Heart left ventricle (tissue), 16 donors: ENCODE results near the gene PGS1. TPM values are rescaled to one million over a fixed set of nuclear protein-coding genes. Genes with fewer than 3 reads are reported as not detected.

Experiments used
- ATAC-seq, 4 donors: fragments of 200-7000 bp; cut with Tn5 transposase; one replicate each; pipeline ENCODE4 v1.9.1; 2020 to 2022; ENCODE audit warnings: moderate library complexity in 4 of 4, mild to moderate bottlenecking in 3 of 4, moderate number of reproducible peaks in 1 of 4
- DNase-seq, 5 donors: peaks; one replicate each; pipeline ENCODE4 v3.0.0-alpha.2; 2020
- H3K27ac ChIP-seq, 12 donors: fragments of 200-600 bp; sonication (generic) in 4 of 12; one replicate each; pipeline versions ENCODE4 v1.5.0 to v1.8.0; 2016 to 2022; ENCODE audit warnings: mild to moderate bottlenecking in 2 of 12
- H3K27me3 ChIP-seq, 9 donors: fragments of 200-600 bp; sonication (generic) in 2 of 9; one replicate each; pipeline versions ENCODE4 v1.5.1 to v1.8.0; 2016 to 2022; ENCODE audit warnings: mild to moderate bottlenecking in 3 of 9
- H3K36me3 ChIP-seq, 9 donors: fragments of 200-600 bp; sonication (generic) in 2 of 9; one replicate each; pipeline versions ENCODE4 v1.5.0 to v1.8.0; 2018 to 2022; ENCODE audit warnings: mild to moderate bottlenecking in 2 of 9
- H3K4me1 ChIP-seq, 12 donors: fragments of 200-600 bp; sonication (generic) in 4 of 12; one replicate each; pipeline versions ENCODE4 v1.5.0 to v1.8.0; 2016 to 2022; ENCODE audit warnings: mild to moderate bottlenecking in 3 of 12
- H3K4me3 ChIP-seq, 12 donors: fragments of 200-600 bp; sonication (generic) in 4 of 12; one replicate each; pipeline versions ENCODE4 v1.5.0 to v1.8.0; 2017 to 2022; ENCODE audit warnings: mild to moderate bottlenecking in 9 of 12, moderate library complexity in 4 of 12
- H3K9me3 ChIP-seq, 12 donors: fragments of 200-600 bp; sonication (generic) in 4 of 12; one replicate each; pipeline versions ENCODE4 v1.5.0 to v1.8.0; 2016 to 2022; ENCODE audit warnings: mild to moderate bottlenecking in 1 of 12
- POLR2A ChIP-seq, 2 donors: fragments of 450-650 bp; IDR thresholded peaks; one replicate each; pipeline ENCODE4 v1.6.1; 2017; ENCODE audit warnings: antibody characterized with exemption in 2 of 2, mild to moderate bottlenecking in 2 of 2, moderate library complexity in 2 of 2
- WGBS, 4 donors: extraction: QIAGEN DNeasy Blood & Tissue Kit in 2 of 4; methylation state at CpG; one replicate each; pipeline versions ENCODE4 v1.1.5 to v1.1.7; 2013 to 2018; 5-methylcytosine and 5-hydroxymethylcytosine counted together
- intact Hi-C, 10 donors: fragments of 100-400 bp; cut with DNase I; formaldehyde crosslinking; loops; one replicate each; pipeline versions ENCODE4 v1.11.1 to v1.14.2; 2022
- polyA plus RNA-seq, 2 donors: library from polyadenylated mRNA; stranded (reverse); fragments of 200-250 nt; gene quantifications; one replicate each; pipeline ENCODE4 v1.2.3, GENCODE V29; 2013
- total RNA-seq, 9 donors: library from RNA; depleted of rRNA in 2 of 9; stranded (reverse); fragments of >200 nt in 2 of 9; fragmentation: NEBNext Ultra II Directional in 3 of 9; extraction: Animal tissue kit (Norgen Biotek cat#: 25700) in 3 of 9; gene quantifications; one replicate each; pipeline versions ENCODE4 v1.1.0 to v1.2.4, GENCODE V29; 2016 to 2023
- TF ChIP-seq, protein P1 (sequence below), 12 donors: fragments of 200-600 bp; sonication (generic) in 4 of 12; IDR thresholded peaks; one replicate each; pipeline versions ENCODE4 v1.5.0 to v1.8.0; 2018 to 2022; ENCODE audit warnings: antibody characterized with exemption in 12 of 12, mild to moderate bottlenecking in 5 of 12
- donor health status: ischemic (EF 13 %, LVEDD 7.1; RV severe dilation, severe dysfunction).
- donor health status: healthy with polysubstance abuse.
- donor health status: DM: no; HTN: yes; CAD: no.
- donor health status: DM: no; HTN: no; CAD: no.
- donor health status: ischemic (EF 25% LVEDD 6.9; RV normal size, moderate dysfunction).
- donor health status: ischemic (EF 25% LVEDD 5.7; RV mildly dilated, moderate dysfunction).
- donor health status: healthy.
- donor health status: DM: yes; HTN: yes; CAD: no.
- donor health status: ischemic (EF 35%, LVEDD 5.7; RV mildly dilated, moderate dysfunction).
- donor health status: nonischemic (EF 11% LVEDD 7.7; RV severe dilation, severe dysfunction).
- donor health status: DM: yes; HTN: yes; CAD: no.
- donor health status: PGD.
- donor health status: ischemic (EF 29% LVEDD 5.4; RV normal size, mild dysfunction).
- donor health status: nonischemic (EF 23%, LVEDD 6.1; RV moderate dilation, normal function).

Gene PGS1
- total and polyA plus RNA-seq, 11 donors, result 11.9 to 32.8 (median 17.3) TPM

DNA sequence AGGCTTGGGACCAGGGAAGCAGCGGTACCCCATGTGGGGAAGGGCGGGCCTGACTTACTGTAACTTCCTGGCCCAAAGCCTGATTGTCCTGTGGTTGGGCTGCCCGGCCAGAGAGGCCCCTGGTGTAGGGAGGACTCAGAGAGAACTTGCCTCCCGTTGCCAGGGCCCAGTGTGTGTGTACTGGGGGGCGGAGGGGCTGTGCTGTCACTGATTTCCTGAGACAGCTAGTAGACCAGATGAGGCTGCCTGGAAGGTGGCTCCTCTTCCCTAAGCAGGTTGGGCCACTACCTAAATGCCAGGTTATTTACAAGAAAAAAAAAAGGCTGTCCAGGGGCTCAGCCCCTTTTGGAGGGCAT lies 35.3 kb upstream of the PGS1 start:
- intact Hi-C loops, result loop anchor here in 2 of 10 donors (5.0 to 10.0 kb wide), 2 partner anchors 48 to 51 kb away; no protein-coding TSS in a partner anchor
- peaks cover 19 to 71% (median 39%) of the 10 kb centered on the region in 12 donors for H3K4me1 ChIP-seq

DNA sequence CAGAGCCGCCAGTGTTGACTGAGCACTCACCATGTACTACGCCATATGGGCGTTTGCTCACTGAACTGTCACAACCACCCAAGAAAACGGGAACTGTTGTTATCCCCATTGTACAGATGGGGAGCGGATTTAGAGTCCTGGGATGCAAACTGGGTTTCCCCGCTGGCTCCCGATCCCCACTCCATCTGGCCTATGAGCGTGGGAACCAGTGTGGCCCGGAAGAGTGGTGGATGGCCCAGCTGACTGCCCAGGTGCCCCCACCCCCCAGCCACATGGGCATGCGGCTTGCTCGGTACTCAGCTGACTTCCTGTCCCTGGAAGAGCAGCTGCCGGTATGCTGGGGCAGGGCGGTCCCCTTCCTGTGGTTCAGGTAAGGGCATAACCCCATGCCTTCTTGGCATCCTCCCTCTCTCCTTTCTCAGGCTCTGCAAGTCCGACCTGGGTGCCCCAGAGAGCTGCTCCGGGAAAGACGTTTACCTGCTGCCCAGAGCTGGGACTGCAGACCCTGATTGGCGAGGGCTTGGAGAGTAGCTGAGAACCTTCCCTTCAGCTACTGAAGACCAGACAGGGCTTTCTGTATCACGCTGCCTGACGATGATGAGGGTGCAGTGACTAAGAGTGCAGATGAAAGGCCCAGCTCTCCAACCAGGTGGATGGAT lies 34.8 kb upstream of the PGS1 start:
- Histone ChIP-seq H3K27ac (peak overlapping the region; percentile 76 to 100 (median 92)), H3K9me3 (no peaks in the 10 kb centered on the region), H3K4me3 (peak overlapping the region in 1 of 12 donors; percentile 60), H3K27me3 (no peaks in the 10 kb centered on the region), H3K4me1 (peaks cover 19 to 70% (median 39%) of the 10 kb centered on the region in 12 donors), H3K36me3 (no peaks in the 10 kb centered on the region)
- no peak for ATAC-seq
- intact Hi-C loops, result loop anchor here in 2 of 10 donors (5.0 to 10.0 kb wide), 2 partner anchors 49 to 51 kb away; no protein-coding TSS in a partner anchor
- WGBS, 4 donors, result 73 to 85% (median 78%) methylated on average over 13 to 19 of the region's 19 CpGs
- TF ChIP-seq, protein P1, sequence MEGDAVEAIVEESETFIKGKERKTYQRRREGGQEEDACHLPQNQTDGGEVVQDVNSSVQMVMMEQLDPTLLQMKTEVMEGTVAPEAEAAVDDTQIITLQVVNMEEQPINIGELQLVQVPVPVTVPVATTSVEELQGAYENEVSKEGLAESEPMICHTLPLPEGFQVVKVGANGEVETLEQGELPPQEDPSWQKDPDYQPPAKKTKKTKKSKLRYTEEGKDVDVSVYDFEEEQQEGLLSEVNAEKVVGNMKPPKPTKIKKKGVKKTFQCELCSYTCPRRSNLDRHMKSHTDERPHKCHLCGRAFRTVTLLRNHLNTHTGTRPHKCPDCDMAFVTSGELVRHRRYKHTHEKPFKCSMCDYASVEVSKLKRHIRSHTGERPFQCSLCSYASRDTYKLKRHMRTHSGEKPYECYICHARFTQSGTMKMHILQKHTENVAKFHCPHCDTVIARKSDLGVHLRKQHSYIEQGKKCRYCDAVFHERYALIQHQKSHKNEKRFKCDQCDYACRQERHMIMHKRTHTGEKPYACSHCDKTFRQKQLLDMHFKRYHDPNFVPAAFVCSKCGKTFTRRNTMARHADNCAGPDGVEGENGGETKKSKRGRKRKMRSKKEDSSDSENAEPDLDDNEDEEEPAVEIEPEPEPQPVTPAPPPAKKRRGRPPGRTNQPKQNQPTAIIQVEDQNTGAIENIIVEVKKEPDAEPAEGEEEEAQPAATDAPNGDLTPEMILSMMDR (IDR thresholded peaks at IDR 0.05), result no peak
- no peak for TF ChIP-seq POLR2A (IDR thresholded peaks at IDR 0.05)
- DNase-seq, result peak in 1 of 5 donors; percentile 74

More for the DNA sequence above, 35.3 kb upstream of the PGS1 start:
- ATAC-seq (peak; percentile 49 to 80 (median 65)), DNase-seq (peak; percentile 82 to 93 (median 84))
- 17 to 28% (median 25%) methylated on average over 4 to 5 of the region's 5 CpGs for WGBS, 4 donors
- no peaks in the 10 kb centered on the region for H3K9me3 ChIP-seq
- H3K36me3 ChIP-seq, result no peaks in the 10 kb centered on the region
- peak overlapping the region; percentile 76 to 100 (median 92) for H3K27ac ChIP-seq
- TF ChIP-seq, protein P1 (IDR thresholded peaks at IDR 0.05), result no peak
- peak overlapping the region in 4 of 12 donors; percentile 53 to 62 (median 58) for H3K4me3 ChIP-seq
- no peaks in the 10 kb centered on the region for H3K27me3 ChIP-seq

DNA sequence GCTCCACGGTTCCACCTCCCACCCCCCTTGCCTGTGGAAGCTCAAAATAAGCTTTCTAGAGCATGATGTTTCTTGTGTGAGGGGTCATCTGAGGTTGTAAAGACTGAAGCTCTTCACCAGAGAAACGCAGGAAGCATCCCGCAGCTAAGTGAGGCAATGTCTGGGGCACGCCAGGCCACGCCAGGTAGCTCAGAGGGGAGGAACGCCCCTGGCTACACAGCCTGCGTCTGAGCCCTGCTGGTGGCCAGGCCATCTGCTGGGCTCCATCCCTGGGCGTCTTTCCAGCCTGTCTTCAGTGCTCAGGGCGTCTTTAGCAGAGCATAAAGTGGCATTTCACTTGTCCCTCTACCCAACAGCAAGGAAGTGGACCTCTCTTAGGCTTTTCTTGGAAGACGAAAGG lies 33.8 kb upstream of the PGS1 start:
- intact Hi-C loops, result loop anchor here in 2 of 10 donors (5.0 to 10.0 kb wide), 2 partner anchors 50 to 52 kb away; no protein-coding TSS in a partner anchor
- no peak for ATAC-seq
- Histone ChIP-seq H3K27ac (peak overlapping the region in 1 of 12 donors; percentile 97), H3K9me3 (no peaks in the 10 kb centered on the region), H3K4me3 (no peak overlapping the region), H3K27me3 (no peaks in the 10 kb centered on the region), H3K4me1 (peaks cover 19 to 67% (median 39%) of the 10 kb centered on the region in 12 donors), H3K36me3 (no peaks in the 10 kb centered on the region)
- DNase-seq, result no peak
- TF ChIP-seq POLR2A (IDR thresholded peaks at IDR 0.05), result no peak
- TF ChIP-seq, protein P1 (IDR thresholded peaks at IDR 0.05), result no peak
- 74 to 83% (median 81%) methylated on average over 7 to 10 of the region's 10 CpGs for WGBS, 4 donors

DNA sequence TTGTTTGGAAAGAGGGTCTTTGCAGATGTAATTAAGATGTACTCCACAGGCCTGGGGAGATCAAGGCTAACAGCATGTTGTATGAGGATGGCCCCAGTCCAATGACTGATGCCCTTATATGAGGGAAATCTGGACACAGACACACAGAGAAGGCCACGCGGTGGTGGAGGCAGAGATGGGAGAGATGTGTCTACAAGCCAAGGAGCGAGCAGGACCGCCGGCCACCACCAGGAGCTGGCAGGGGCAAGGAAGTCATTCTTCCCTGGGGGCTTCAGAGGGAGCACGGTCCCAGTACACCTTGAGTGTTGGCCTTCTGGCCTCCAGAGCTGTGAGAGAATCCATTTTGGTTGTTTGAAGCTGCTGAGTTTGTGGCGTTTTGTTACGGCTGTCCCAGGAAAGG lies 33.3 kb upstream of the PGS1 start:
- H3K36me3 ChIP-seq, result no peaks in the 10 kb centered on the region
- no peaks in the 10 kb centered on the region for H3K9me3 ChIP-seq
- H3K27ac ChIP-seq, result peak overlapping the region in 4 of 12 donors; percentile 0 to 97 (median 15)
- TF ChIP-seq, protein P1 (IDR thresholded peaks at IDR 0.05), result no peak
- TF ChIP-seq POLR2A (IDR thresholded peaks at IDR 0.05), result no peak
- ATAC-seq (no peak), DNase-seq (no peak)
- H3K4me1 ChIP-seq, result peaks cover 19 to 67% (median 42%) of the 10 kb centered on the region in 12 donors
- 64 to 82% (median 75%) methylated on average over 8 of the region's 8 CpGs for WGBS, 4 donors
- no peak overlapping the region for H3K4me3 ChIP-seq
- H3K27me3 ChIP-seq, result no peaks in the 10 kb centered on the region
- intact Hi-C loops, result loop anchor here in 1 of 10 donors (10.0 kb wide), 1 partner anchor 50 kb away; no protein-coding TSS in a partner anchor
